ENCODE measurements around the gene MMRN2. TPM values are rescaled to one million over a fixed set of nuclear protein-coding genes. Genes with fewer than 3 reads are reported as not detected.
"Not testable (repeated sequence)": the region's sequence is repeated elsewhere in the genome, so short reads cannot be mapped to it uniquely, and the experiment has no call there.

The MMRN2 gene
- total RNA-seq, 1 donor from 2014 or later: 33.5 TPM

DNA sequence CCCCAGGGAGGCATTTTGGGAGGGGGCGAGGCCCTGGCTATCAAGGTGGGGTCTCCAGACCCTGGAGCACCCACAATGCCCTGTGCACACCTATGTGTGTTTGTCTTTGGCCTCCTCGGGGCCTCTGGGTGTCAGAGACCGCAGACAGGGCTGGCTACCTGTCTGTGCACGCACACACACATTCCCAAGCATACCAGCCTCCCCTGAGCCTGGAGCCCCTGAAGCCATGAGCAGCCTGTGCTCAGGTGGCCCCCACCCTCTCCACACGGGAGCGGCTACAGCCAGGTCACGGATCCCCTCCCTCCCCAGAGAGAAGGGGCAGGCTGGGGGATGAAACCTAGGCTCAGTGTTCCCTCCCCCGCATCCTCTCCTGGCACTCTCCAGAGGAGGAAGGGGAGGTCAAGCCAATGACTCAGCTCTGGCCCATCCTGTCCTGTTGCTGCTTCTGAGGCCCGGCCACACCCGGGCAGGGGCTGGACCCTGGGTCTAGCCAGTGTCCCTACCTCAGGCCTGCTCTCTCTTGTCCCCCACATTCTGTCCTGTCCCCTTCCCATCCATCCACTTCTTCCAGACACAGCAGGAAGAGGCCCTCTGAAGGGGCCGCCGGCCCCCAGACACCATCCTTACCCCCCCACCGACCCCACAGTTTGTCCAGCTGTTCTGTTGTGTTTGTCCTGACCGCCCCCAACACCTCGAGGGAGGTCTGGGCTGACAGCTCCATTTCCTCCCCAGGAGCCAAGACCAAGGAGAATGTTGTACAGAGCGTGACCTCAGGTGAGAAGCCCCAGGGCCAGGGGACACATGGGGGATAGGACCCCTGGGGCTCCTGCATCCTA is 1.7 kb upstream of the MMRN2 start:
- intact Hi-C loops (cut with DNase I): no loop called here
- ATAC-seq (ENCODE audit: poor library complexity) (peak; percentile 45), DNase-seq (peak; percentile 68)

DNA sequence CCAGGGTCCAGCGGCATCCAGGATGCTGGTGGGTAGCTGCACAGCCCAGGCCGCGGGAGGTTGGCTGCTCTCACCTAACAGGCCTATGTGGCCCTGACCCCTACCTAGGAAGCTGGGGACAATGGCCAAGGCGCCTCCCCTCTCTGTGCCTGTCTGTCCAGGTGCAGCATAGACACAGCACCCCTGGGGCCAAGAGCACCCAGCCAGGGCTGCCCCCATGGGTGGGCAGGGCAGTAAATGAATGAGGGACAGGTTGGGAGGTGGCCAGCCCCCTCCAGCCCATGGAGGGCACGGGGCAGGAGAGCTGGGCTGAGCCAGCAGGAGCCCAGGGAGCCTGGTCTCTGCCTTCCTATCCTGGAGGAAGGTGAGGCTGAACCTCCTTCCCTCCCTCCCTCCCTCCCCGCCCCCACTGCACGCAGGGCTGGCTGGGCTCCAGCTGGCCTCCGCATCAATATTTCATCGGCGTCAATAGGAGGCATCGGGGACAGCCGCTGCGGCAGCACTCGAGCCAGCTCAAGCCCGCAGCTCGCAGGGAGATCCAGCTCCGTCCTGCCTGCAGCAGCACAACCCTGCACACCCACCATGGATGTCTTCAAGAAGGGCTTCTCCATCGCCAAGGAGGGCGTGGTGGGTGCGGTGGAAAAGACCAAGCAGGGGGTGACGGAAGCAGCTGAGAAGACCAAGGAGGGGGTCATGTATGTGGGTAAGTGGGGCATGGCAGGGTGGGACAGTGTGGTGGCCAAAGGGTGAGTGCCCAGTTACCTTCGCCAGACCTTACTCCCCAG is 893 bp upstream of the MMRN2 start, which contains the start of gene SNCG:
Gene SNCG, plus strand, starts transcription at position 484 of the 785 bp plus-strand sequence. Its CDS starts 99 bp downstream, at position 583.
- intact Hi-C loops (cut with DNase I): no loop called here
- peak; percentile 8 for ATAC-seq (ENCODE audit: poor library complexity)
- peak; percentile 69 for DNase-seq

DNA sequence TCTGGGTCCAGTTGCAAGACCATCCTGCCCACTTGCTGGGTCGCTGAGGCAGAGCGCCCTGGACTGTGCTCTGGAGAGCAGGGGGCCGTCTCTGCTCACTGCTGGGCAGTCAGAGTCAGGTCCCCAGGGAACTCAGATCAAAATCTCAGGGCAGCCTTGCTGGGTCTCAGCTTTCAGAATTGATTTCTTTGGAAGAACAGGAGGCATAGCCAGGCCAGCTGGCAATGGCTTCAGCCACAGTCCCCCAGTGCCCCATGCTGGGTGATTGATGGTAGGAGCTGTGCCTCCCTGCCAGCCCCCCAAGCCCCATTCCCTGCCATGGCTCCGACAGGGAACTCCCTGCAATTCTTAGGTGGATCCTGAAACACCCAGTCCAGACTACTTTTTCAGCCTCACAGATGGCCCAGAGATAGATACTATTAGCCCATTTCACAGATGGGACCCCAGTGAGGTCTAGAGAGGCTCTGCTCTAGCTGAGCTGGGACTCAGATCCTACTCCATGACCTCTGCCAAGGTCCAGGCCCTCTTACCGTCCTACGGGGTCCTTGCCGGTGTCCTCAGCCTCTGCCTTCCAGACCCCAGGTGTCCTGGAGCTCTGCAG is 467 bp downstream of the MMRN2 start:
- intact Hi-C loops (cut with DNase I): no loop called here
- ATAC-seq (ENCODE audit: poor library complexity) (no peak), DNase-seq (peak; percentile 43)

DNA sequence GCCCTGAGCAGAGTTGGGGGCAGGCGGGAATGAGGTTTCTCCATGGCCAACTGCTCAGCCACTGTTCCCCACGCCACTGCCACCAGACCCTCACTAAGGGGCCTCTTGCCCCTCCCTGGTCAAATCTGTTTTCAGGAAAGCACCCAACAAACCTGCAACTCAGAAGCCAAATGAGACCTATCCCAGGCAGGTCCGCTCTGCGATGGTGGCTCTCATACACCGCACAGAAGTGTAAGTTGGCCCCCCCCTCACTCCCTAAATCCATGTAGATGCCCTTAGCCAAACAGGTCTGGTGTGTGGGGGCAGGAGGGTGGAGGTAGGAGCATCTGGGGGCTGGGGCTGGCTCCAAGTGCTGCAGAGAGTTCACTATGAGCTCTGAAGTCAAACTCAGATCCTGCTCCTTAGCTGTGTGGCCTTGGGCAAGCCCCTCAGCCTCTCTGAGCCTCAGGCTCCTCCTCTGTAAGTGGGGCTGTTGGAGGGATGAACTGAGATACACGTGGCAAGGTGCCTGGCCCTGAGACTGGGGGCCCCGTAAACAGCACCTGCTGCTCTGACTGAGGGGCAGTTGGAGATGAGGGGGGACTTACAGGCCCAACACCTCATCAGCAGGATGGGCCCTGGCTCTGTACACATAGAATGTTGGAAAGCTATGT is 1.1 kb downstream of the MMRN2 start:
- DNase-seq (peak; percentile 37), ATAC-seq (ENCODE audit: poor library complexity) (no peak)
- intact Hi-C loops (cut with DNase I): no loop called here

DNA sequence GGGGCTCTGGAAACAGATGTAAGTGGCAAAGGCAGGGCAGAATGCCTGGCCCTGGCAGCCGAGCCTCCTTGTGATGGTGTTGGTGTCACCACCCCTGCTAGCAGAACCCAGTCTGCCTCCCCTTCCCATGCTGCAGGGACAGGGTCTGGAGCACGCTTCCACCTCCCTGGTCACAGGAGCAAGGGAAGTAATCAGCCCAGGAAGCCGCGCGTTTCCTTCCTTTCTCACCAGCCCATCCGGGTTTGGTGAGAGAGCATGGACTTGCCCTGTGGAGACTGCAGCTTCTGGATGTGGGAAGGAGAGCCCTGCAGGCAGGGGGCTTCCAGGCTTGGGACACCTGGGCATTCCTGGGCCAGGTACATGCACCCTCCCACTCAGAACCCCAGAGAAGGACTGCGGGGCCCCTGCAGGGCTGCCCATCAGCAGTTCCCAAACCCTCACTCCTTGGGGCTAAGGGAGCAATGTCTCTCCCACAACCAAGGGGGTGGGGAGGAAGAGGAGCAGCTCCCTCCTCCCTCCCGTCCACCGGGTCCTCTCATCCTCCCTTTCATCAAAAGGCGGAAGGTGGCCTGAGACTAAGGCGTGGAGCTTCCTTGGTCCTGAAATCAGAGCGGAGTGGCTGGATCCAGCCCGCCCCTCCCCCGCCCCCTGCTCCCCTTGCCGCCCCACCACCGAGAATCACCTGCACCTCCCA is 1.8 kb downstream of the MMRN2 start:
- intact Hi-C loops (cut with DNase I): no loop called here
- DNase-seq (peak; percentile 51), ATAC-seq (ENCODE audit: poor library complexity) (no peak)

DNA sequence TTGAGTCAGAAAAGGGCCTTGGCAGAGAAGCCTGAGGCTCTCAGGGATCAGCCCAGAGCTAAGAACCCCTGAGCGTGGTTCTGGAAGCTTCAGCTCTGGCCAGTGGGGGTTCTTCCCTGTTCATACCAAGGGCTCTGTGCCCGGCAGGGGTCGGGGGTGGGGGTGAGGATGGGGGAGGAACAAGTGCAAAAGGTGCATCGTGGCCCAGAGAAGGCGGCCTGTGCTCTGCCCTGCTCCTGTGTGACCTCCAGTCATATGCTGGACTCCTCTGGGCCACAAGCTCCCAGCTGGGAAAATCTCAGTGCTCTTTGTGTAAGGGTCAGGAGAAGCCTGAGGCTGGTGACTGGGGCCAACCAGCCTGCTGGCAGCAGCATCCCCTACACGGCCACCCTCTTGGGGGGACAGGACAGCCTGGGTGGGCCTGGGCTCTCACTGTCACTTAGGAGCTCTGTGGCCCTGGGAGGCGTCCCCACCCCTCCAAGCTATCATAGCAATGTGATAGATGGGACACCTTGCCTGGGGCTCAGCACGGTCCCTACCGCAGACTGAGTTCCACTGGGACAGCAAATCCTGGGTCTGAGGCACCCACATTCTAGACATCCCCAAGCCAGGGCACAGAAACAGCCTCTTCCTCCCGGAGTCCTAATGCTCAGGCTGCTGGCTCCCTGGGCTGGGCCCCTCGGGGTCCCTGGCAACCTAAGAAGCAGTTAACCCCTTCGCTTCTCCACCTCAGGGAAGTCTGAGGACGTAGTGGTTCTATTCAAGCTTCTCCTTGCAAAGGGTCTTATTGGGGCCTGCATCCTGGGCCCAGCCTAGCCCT is 2.5 kb downstream of the MMRN2 start:
- DNase-seq: peak; percentile 34
- ATAC-seq (ENCODE audit: poor library complexity): no peak
- intact Hi-C loops (cut with DNase I): no loop called here

DNA sequence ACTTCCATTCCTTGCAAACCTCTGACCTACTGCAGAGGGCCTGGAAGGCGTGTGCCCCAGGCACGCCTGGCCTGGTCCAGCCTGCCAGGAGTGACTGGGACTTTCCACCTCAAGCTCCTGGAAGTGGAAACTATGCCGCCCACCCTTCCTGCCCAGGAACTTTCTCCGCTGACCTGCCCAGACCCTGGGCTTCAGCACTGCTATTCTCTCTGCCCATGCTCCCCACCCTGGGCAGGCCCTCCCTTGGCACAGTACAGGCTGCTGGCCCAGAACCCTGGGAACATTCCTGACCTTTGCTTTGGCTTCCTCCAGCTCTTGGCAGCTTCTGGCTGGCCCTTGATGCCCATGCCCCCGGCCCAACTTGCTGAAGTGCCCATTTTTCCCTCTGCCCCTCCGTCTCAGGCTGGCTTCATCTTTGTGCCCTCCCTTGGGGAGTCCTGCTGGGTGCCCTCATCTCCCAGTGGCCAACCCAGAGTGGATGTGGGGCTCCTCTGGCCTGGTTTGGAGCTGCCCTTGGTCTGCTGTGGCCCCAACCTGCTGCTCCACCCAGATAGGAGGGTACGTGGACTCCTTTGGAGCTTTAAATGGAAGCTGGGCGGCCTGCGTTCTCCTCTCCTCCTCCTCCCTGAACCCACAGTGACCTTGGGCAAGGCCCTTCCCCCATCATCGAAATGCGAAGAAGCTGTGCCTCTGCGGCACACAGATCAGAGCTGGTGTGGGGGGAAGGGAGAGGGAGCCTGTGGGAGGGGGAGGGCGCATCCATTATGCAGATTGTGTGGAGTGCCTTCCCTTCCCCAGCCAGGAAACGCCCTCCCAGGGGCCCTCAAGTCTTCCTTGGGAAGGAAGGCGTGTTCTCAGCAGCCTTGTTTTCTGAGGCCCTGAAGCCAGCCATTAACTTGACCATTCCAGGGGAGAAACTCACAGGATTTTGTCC is 3.4 kb downstream of the MMRN2 start:
- intact Hi-C loops (cut with DNase I): no loop called here
- ATAC-seq (ENCODE audit: poor library complexity): peak; percentile 75
- peak; percentile 79 for DNase-seq

DNA sequence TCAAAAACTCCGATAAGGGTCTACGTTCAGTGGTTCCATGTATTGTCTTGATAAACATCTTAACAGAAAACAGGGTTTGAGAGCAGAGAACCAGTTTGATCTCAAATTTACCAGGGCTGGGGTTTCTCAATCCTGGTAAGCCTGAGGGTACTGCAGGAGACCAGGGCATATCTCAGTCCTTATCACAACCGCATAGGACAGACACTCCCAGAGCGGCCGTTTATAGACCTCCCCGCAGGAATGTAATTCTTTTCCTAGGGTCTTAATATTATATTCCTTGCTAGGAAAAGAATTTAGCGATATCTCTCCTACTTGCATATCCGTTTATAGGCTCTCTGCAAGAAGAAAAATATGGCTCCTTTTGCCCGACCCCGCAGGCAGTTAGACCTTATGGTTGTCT is 4.7 kb downstream of the MMRN2 start:
- ATAC-seq (ENCODE audit: poor library complexity); intact Hi-C loops (cut with DNase I); DNase-seq: not testable (repeated sequence)

DNA sequence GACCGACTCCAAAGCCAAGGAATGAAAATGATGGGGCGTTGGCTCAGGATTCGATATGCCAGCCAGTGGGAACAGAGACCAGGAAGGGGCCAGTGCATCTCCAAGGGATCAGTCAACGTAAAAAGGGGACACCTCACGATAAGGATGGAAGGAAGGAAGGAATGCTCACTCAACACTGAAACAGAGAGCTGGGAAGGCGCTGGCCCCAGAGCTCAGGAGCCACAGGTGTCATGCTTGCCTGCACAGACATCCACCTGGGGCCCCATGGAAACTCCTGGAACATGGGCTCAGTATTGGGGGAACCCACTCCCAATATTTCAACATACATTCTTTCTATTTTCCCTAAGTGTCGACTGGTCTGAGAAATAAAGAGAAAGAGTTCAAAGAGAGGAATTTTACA is 5.3 kb downstream of the MMRN2 start:
- ATAC-seq (ENCODE audit: poor library complexity) (no peak), DNase-seq (no peak)
- intact Hi-C loops (cut with DNase I): no loop called here

DNA sequence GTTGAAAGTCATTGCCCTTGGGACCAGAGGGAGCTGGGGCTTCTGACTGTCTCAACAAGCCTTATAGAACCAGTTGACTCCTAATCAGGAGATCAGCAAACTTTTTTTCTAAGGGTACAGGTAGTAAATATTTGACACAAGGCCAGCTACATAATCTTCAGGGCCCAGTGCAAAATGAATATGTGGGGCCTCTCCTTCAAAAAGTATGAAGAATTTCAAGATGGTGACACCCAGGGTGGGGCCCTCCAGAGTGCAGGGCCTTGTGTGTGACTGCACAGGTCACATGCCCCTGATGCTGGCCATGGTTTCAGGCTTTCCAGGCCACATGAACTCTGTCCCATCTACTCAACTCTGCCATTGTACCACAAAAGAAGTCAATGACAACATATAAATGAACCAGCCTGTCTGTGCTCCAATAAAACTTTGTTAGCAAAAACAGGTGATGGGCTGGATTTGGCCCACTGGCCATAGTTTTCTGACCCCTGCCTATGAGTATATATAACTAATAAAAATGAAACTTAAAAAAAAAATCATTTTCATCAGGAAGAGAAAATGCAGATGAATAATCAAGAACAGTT is 6.1 kb downstream of the MMRN2 start:
- intact Hi-C loops (cut with DNase I): no loop called here
- no peak for DNase-seq
- no peak for ATAC-seq (ENCODE audit: poor library complexity)

DNA sequence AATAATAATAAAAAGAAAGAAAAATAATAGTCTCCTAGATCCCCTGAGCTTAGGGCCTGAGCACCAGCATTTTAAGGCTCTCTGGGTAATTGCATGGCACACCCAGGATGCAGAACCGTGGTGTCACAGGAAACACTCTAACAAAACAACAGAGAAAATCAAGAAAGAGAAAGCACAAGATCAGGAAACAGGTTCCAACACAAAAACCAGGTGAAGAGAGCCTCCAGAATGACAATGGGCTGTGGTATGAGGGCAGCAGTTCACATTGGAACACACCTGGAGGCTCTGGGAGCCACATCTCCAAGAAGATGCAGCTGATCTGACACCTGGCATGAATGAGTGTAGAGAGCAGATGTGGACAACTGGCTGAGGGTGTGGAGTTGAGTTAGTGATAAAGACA is 7.1 kb downstream of the MMRN2 start:
- ATAC-seq (ENCODE audit: poor library complexity) (no peak), DNase-seq (no peak)

DNA sequence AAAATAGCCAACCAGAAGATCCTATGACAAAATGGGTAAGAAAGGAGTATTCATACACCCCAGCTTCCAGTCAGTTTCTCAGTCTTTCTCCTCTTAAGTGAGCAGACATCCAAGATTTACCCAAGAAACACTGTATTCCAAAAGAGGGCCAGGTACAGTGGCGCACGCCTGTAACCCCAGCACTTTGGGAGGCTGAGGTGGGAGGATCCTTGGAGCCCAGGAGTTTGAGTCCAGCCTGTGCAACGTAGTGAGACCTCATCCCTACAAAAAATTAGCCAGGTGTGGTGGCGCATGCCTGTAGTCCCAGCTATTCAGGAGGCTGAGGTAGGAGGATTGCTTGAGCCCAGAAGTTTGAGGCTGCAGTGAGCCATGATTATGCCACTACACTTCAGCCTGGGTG is 9.6 kb downstream of the MMRN2 start:
- ATAC-seq (ENCODE audit: poor library complexity); intact Hi-C loops (cut with DNase I): not testable (repeated sequence)

More for the DNA sequence above, 7.1 kb downstream of the MMRN2 start:
- intact Hi-C loops (cut with DNase I): no loop called here

DNA sequence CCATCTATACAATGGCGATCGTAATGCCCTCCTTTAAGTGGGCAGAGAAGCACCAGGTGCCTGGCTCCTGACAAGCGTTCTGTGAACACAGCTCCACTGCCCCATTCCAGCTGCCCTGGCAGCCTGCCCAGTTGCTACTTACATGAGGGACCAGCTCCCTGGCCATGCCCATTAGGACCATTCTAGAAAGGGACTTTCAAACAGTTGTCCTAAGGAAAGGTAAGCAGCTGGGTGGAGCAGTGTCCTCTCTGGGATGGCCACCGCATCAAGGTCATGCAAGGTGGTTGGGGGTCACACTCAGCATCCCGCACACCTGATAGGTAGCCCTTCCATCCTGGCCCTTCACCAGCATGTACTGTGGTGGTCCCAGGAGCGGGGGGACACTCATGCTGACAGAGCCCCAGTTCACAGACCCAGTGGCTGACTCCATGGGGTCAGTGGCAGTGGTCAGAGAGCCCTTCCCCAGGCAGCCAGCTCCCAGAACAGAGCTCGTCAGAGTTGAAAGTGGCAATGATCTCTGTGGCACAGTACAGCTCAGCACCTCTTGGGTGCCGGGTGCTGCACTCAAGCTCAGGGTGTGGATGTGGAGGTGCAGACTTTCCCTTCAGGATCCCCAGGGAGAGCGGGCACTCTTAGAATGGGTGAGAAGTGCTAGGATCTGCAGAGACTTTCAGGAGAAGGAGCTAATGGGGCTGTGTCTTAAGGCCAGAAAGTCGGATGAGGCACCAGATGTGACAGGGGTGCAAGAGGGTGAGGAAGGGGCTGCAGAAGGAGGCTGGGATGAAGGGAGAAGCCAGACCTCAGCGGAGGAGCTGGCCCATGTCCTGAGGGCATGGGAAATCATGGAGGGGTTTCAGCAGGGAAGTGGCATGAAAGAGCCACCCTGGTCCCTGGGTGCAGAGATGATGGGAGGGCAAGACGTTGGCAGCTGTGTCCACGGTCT is 10.9 kb downstream of the MMRN2 start:
- peak; percentile 83 for DNase-seq
- peak; percentile 39 for ATAC-seq (ENCODE audit: poor library complexity)
- intact Hi-C loops (cut with DNase I): no loop called here

More for the DNA sequence above, 9.6 kb downstream of the MMRN2 start:
- DNase-seq: not testable (repeated sequence)

DNA sequence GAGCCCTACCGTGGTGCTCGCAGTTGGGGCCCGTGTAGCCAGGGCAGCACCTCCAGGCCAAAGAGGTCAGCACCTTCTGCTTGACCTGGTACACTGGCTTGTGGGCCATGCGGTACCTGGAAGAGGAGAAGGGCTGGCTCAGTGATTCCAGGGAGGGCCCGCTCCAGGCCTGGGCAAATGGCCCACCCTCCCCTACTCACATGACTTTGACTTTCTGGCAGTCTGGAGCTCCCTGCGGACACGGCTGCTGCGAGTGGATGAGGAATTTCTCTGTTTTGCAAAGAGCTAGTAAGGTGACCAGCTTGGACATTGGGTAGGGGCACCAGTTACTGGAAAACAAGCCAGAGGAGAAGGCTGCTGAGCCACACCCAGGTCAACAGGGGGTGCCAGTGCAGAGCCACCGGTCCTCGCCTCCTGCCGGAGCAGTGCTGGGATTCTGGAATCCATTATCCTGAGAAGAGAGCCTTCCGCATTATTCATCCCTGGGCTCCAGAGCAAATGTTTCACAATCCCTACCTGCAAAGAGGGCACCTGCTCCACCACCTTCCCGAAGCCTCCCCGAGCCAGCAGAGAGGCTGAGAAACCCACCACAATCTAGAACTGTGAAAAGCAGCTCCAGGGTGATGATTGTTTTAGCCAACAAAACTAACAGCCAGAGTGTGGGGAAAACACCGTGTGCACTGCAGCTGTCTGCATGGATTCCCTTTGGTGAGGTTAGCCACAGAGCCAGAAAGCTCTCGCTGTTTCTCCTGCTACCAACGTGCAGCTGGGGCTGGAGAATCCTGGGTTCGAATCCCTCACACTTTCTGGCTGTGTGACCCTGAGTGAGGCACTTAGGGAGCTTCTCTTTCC is 11.8 kb downstream of the MMRN2 start:
- peak; percentile 48 for ATAC-seq (ENCODE audit: poor library complexity)
- intact Hi-C loops (cut with DNase I): no loop called here

More for the DNA sequence above, 11.8 kb downstream of the MMRN2 start:
- peak; percentile 62 for DNase-seq
